HEK293 (cell line): Measurements from ENCODE around the gene CXCR4.

ENCODE experiments used
- EGR2 ChIP-seq: fragments of 450-650 bp; formaldehyde crosslinking; IDR thresholded peaks from 2 replicates; pipeline ENCODE4 v1.5.1; 2016; ENCODE audit warnings: low read depth, missing biosample characterization, missing genetic modification characterization
- GLIS2 ChIP-seq: fragments of 450-650 bp; formaldehyde crosslinking; IDR thresholded peaks from 2 replicates; pipeline ENCODE4 v1.5.1; 2016; ENCODE audit warnings: missing biosample characterization, missing genetic modification characterization
- HOXC10 ChIP-seq: sonication (generic); formaldehyde crosslinking; IDR thresholded peaks from 2 replicates; pipeline ENCODE4 v1.8.1; 2023; ENCODE audit warnings: mild to moderate bottlenecking, missing genetic modification reagents
- KLF10 ChIP-seq: fragments of 450-650 bp; IDR thresholded peaks from 2 replicates; pipeline ENCODE4 v1.5.1; 2018; ENCODE audit warnings: missing biosample characterization, mild to moderate bottlenecking, missing genetic modification characterization
- MYNN ChIP-seq: fragments of 450-650 bp; formaldehyde crosslinking; IDR thresholded peaks from 2 replicates; pipeline ENCODE4 v1.5.1; 2016; ENCODE audit warnings: missing biosample characterization, missing genetic modification characterization, borderline replicate concordance
- PATZ1 ChIP-seq: fragments of 450-650 bp; formaldehyde crosslinking; IDR thresholded peaks from 2 replicates; pipeline ENCODE4 v1.5.1; 2016; ENCODE audit warnings: missing biosample characterization, missing genetic modification characterization
- PRDM10 ChIP-seq: fragments of 450-650 bp; formaldehyde crosslinking; IDR thresholded peaks from 2 replicates; pipeline ENCODE4 v1.5.1; 2016; ENCODE audit warnings: missing biosample characterization, missing genetic modification characterization
- REST ChIP-seq: fragments of 450-650 bp; formaldehyde crosslinking; IDR thresholded peaks from 2 replicates; pipeline ENCODE4 v1.5.1; 2016; ENCODE audit warnings: missing biosample characterization, missing genetic modification characterization
- SCRT2 ChIP-seq: fragments of 450-650 bp; formaldehyde crosslinking; IDR thresholded peaks from 2 replicates; pipeline ENCODE4 v1.5.1; 2016; ENCODE audit warnings: missing biosample characterization, missing genetic modification characterization
- SETDB1 ChIP-seq: IDR thresholded peaks from one replicate; pipeline ENCODE4 v1.6.1; 2017; ENCODE audit warnings: mild to moderate bottlenecking, low read length, moderate library complexity, mixed read lengths; ENCODE audit not compliant: insufficient read length
- TRIM28 ChIP-seq: IDR thresholded peaks from 2 replicates; pipeline ENCODE4 v1.6.1; 2011; ENCODE audit warnings: low read length, control low read depth, borderline replicate concordance
- ZBTB20 ChIP-seq: fragments of 450-650 bp; formaldehyde crosslinking; IDR thresholded peaks from 2 replicates; pipeline ENCODE4 v1.5.1; 2016; ENCODE audit warnings: missing biosample characterization, missing genetic modification characterization
- ZIC2 ChIP-seq: fragments of 450-650 bp; formaldehyde crosslinking; IDR thresholded peaks from 2 replicates; pipeline ENCODE4 v1.5.1; 2016; ENCODE audit warnings: missing biosample characterization, missing genetic modification characterization
- ZNF169 ChIP-seq: fragments of 450-650 bp; formaldehyde crosslinking; IDR thresholded peaks from 2 replicates; pipeline ENCODE4 v1.5.1; 2016; ENCODE audit warnings: missing biosample characterization, missing genetic modification characterization
- ZNF24 ChIP-seq: fragments of 450-650 bp; formaldehyde crosslinking; IDR thresholded peaks from 2 replicates; pipeline ENCODE4 v1.5.1; 2016; ENCODE audit warnings: missing biosample characterization, missing genetic modification characterization
- ZNF292 ChIP-seq: fragments of 450-650 bp; formaldehyde crosslinking; IDR thresholded peaks from 2 replicates; pipeline ENCODE4 v1.5.1; 2016; ENCODE audit warnings: low read depth, missing biosample characterization, missing genetic modification characterization, borderline replicate concordance
- ZNF335 ChIP-seq: fragments of 450-650 bp; formaldehyde crosslinking; conservative IDR thresholded peaks from 2 replicates; pipeline ENCODE4 v1.5.1; 2016; ENCODE audit warnings: missing biosample characterization, missing genetic modification characterization
- ZNF473 ChIP-seq: fragments of 450-650 bp; formaldehyde crosslinking; IDR thresholded peaks from 2 replicates; pipeline ENCODE4 v1.5.1; 2017; ENCODE audit warnings: missing biosample characterization, missing genetic modification characterization
- ZNF488 ChIP-seq: fragments of 450-650 bp; formaldehyde crosslinking; IDR thresholded peaks from 2 replicates; pipeline ENCODE4 v1.5.1; 2016; ENCODE audit warnings: missing biosample characterization, missing genetic modification characterization
- ZNF501 ChIP-seq: fragments of 450-650 bp; formaldehyde crosslinking; IDR thresholded peaks from 2 replicates; pipeline ENCODE4 v1.5.1; 2016; ENCODE audit warnings: missing biosample characterization, missing genetic modification characterization
- ZNF514 ChIP-seq: fragments of 450-650 bp; formaldehyde crosslinking; IDR thresholded peaks from 2 replicates; pipeline ENCODE4 v1.5.1; 2016; ENCODE audit warnings: missing biosample characterization, missing genetic modification characterization
- ZNF529 ChIP-seq: fragments of 450-650 bp; formaldehyde crosslinking; IDR thresholded peaks from 2 replicates; pipeline ENCODE4 v1.5.1; 2017; ENCODE audit warnings: missing genetic modification characterization, missing biosample characterization; ENCODE audit not compliant: insufficient replicate concordance
- ZNF548 ChIP-seq: fragments of 450-650 bp; formaldehyde crosslinking; IDR thresholded peaks from 2 replicates; pipeline ENCODE4 v1.5.1; 2016; ENCODE audit warnings: missing biosample characterization, missing genetic modification characterization
- ZNF549 ChIP-seq: fragments of 450-650 bp; IDR thresholded peaks from 2 replicates; pipeline ENCODE4 v1.5.1; 2018; ENCODE audit warnings: missing biosample characterization, missing genetic modification characterization, mild to moderate bottlenecking, inconsistent platforms, moderate library complexity
- ZNF558 ChIP-seq: fragments of 450-650 bp; formaldehyde crosslinking; IDR thresholded peaks from 2 replicates; pipeline ENCODE4 v1.5.1; 2016; ENCODE audit warnings: missing biosample characterization, missing genetic modification characterization
- ZNF621 ChIP-seq: fragments of 450-650 bp; formaldehyde crosslinking; IDR thresholded peaks from 2 replicates; pipeline ENCODE4 v1.5.1; 2017; ENCODE audit warnings: missing biosample characterization, missing genetic modification characterization
- ZNF776 ChIP-seq: fragments of 450-650 bp; formaldehyde crosslinking; IDR thresholded peaks from 2 replicates; pipeline ENCODE4 v1.5.0; 2017; ENCODE audit warnings: missing biosample characterization, missing genetic modification characterization, borderline replicate concordance
- ZNF791 ChIP-seq: fragments of 450-650 bp; formaldehyde crosslinking; IDR thresholded peaks from 2 replicates; pipeline ENCODE4 v1.5.1; 2016; ENCODE audit warnings: missing biosample characterization, missing genetic modification characterization
- TF ChIP-seq, protein P1 (sequence below): fragments of 450-650 bp; formaldehyde crosslinking; IDR thresholded peaks from 2 replicates; pipeline ENCODE4 v1.5.1; 2016; ENCODE audit warnings: missing biosample characterization, missing genetic modification characterization
- TF ChIP-seq, protein P2 (sequence below): fragments of 450-650 bp; formaldehyde crosslinking; IDR thresholded peaks from 2 replicates; pipeline ENCODE4 v1.5.1; 2016; ENCODE audit warnings: missing biosample characterization, missing genetic modification characterization

The CXCR4 gene

GRCh38 chr2:136116813-136117390, 1.0 kb downstream of the CXCR4 start (continued):
- TF ChIP-seq ZNF529 (tag by site-specific recombination) (no peak), SETDB1 (no peak), ZNF548 (tag by site-specific recombination) (no peak), REST (tag by site-specific recombination) (no peak), ZNF24 (tag by site-specific recombination) (no peak), ZNF549 (tag by site-specific recombination) (no peak), GLIS2 (tag by site-specific recombination) (peak; percentile 62), SCRT2 (no peak), ZNF169 (tag by site-specific recombination) (no peak), MYNN (tag by site-specific recombination) (no peak), ZNF292 (no peak), ZNF558 (tag by site-specific recombination) (no peak), ZBTB20 (tag by site-specific recombination) (no peak; the same call in 1 of the 2 replicates), KLF10 (tag by site-specific recombination) (no peak), HOXC10 (CRISPR knock-in tag) (no peak), PATZ1 (no peak), ZNF514 (tag by site-specific recombination) (no peak), ZIC2 (tag by site-specific recombination) (peak; percentile 82), ZNF776 (tag by site-specific recombination) (no peak), ZNF501 (tag by site-specific recombination) (no peak), ZNF488 (tag by site-specific recombination) (no peak), ZNF335 (tag by site-specific recombination) (0 out of 2 replicates have a peak, but pooled peaks have one; percentile 43), EGR2 (tag by site-specific recombination) (peak; percentile 60; the same call in 1 of the 2 replicates), ZNF791 (tag by site-specific recombination) (no peak), ZNF621 (tag by site-specific recombination) (no peak), ZNF473 (tag by site-specific recombination) (no peak), TRIM28 (no peak), PRDM10 (tag by site-specific recombination) (peak; percentile 98)
- TF ChIP-seq, protein P1, sequence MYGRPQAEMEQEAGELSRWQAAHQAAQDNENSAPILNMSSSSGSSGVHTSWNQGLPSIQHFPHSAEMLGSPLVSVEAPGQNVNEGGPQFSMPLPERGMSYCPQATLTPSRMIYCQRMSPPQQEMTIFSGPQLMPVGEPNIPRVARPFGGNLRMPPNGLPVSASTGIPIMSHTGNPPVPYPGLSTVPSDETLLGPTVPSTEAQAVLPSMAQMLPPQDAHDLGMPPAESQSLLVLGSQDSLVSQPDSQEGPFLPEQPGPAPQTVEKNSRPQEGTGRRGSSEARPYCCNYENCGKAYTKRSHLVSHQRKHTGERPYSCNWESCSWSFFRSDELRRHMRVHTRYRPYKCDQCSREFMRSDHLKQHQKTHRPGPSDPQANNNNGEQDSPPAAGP (tag by site-specific recombination), result no peak
- TF ChIP-seq, protein P2, sequence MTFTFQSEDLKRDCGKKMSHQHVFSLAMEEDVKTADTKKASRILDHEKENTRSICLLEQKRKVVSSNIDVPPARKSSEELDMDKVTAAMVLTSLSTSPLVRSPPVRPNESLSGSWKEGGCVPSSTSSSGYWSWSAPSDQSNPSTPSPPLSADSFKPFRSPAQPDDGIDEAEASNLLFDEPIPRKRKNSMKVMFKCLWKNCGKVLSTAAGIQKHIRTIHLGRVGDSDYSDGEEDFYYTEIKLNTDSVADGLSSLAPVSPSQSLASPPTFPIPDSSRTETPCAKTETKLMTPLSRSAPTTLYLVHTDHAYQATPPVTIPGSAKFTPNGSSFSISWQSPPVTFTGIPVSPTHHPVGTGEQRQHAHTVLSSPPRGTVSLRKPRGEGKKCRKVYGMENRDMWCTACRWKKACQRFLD (tag by site-specific recombination), result no peak
